ENCODE measurements around the gene POLR2L.

POLR2L gene

GRCh38 chr11:842370-843002 lies at the start of gene POLR2L, which contains the start of gene TSPAN4:
POLR2L (minus strand) TSS chr11:842529; CDS start chr11:842508, 21 bp downstream.
TSPAN4 (plus strand) TSS chr11:842852; CDS start chr11:850305, 7,453 bp downstream.
- ATAC-seq: peak; percentile 70
- peak; percentile 93 for DNase-seq

DNA sequence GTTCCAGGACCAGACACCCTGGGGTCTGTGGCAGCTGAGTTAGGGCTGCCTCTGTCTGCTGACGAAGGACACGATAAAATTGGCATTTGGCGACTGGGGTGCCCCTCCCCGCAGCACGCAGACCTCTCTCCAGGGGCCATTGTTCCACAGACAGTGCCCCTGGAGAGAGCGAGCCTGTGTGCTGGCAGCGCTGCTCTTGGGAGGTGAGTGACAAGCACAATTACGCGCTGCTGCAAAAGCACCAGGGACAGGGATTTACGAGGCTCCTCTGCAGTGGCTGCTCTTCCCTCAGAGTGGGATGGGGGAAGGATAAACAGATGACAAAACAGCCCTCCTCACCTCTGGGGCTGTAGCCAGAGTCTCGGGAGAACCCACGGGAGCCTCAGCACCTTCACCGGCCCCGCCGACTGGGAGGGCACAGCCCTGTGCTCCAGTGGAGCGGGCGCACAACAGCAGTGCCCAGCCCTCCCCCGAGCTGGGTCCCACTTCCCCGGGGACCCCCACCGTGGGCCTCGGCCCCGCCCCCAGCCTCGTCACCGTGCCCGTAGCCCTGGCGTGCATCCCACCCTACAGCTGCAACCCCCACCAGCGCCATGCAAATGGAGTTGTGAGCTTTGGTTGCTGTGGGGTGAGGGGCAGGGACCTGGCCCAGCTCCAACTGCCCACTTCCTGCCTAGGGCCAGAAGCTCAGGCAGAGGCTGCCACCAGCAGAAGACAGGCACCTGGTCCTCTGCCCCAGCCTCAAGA lies 48.6 kb upstream of the POLR2L start:
- DNase-seq: no peak
- no peak for ATAC-seq

DNA sequence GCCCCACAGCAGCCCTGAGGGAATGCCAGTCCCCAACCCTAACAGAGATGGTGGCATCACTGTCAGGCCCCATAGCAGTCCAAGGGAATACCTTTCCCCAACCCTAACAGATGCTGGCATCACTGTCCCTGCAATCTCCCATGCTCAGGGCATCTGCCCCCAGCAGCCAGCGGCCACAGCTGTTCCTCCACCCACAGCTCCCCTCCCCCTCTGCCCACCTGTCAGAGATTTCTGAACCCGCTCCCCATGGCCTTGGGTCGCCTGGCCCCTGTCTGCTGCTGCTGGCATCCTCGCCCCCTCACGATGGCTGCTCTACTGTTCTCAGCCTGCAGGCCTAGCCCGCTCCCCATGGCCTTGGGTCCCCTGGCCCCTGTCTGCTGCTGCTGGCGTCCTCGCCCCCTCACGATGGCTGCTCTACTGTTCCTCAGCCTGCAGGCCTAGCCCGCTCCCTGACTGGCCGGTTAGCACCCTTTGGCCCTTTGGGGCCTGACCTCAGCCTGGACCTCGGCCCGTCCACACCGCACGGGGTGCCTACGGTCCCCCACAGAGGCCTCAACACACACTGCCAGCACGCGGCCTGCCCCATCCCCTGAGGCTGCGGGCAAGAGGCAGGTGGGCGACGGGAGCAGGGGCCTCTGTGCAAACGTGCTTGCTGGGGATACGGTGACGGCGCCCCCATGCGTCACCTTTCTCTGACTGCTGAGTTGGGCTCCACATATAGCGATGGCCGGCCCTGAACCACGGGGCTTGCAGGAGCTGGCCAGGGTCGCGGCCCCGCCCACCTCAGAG lies 47.6 kb upstream of the POLR2L start:
- no peak for DNase-seq
- no peak for ATAC-seq

GRCh38 chr11:889257-889656 lies 46.9 kb upstream of the POLR2L start:
- no peak for ATAC-seq
- DNase-seq: no peak

DNA sequence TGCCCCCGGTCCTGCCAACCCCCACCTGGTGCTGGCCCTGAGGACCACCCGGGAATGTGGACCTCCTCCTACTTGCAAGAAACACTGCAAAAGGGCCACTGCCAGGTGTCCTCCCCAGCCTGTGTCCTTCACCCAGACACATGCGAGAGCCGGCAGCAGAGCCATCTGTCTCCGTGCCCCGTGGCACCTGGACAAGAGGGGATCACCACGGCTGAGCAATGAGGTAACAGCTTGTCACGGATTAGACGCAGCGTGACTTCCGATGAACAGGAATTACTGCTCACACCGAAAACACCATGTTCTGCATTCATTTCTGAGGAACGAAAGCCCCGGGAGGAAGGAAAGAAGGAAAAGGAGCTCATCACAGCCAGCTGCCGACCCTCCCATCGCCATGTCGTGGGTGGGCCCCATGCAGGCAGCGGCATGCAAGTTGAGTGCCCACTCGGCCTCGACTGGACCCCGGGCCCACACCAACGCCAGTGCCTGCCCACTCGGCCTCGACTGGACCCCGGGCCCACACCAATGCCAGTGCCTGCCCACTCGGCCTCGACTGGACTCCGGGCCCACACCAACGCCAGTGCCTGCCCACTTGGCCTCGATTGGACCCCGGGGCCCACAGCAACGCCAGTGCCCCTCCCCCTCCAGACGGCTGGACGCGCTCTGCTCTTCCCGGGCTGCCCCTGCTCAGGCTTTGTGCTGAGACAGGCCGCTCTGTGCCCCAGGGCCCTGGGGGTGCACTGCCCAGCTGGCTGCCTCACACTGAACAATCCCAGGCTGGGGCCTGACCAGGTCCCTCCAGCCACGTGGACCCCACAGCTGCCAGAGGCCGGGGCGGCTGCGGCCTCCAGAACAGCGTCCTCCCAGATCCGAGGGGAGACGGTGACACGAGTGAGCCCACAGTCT lies 46.2 kb upstream of the POLR2L start:
- DNase-seq (no peak), ATAC-seq (no peak)

GRCh38 chr11:887589-887988 lies 45.3 kb upstream of the POLR2L start:
- DNase-seq (no peak), ATAC-seq (no peak)

- no peak for ATAC-seq
- no peak for DNase-seq
These were observed 44.2 kb upstream of the POLR2L start for GRCh38 chr11:886568-886967.

DNA sequence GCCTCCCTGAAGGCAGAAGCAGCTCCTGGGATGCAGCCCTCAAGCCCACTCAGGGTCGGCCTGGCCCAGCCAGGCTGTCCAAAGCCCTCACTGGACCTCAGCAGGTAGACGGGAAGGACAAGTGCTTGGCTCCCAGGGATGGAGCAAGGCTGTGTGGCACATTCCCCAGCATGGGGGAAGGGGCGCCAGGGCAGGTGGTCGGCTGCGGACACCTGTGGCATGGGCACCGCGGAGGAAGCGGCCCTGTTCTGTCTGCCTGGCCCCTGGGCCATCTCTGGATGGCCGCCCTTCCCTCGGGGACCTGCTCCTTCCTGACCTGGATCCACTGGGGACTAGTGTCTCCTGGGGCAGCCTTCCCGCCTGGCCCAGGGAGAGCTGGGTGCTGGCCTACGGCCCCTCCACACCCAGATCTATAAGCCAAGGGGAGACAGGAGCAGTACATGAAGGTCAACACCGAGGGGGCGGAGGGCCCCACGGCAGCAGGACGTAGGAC lies 42.3 kb upstream of the POLR2L start:
- DNase-seq (no peak), ATAC-seq (no peak)

DNA sequence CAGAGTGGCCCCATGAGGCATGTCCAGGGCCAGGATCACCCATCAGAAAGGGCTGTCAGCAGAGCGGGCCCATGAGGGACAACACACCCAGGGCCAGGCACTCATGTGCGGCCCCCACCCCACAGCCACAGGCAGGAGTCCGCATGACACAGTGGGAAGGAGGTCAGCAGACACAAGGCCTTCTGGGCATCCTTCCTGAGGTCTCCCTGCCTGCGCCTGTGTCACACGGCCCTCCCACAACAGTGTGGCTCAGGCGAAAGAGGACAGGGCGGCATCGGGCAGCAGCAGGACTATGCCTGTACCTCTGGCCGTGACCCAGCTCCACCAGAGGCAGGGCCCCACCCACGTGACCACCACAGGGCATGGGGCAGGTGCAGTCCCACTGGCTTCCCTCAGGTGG lies 41.2 kb upstream of the POLR2L start:
- DNase-seq (no peak), ATAC-seq (no peak)

DNA sequence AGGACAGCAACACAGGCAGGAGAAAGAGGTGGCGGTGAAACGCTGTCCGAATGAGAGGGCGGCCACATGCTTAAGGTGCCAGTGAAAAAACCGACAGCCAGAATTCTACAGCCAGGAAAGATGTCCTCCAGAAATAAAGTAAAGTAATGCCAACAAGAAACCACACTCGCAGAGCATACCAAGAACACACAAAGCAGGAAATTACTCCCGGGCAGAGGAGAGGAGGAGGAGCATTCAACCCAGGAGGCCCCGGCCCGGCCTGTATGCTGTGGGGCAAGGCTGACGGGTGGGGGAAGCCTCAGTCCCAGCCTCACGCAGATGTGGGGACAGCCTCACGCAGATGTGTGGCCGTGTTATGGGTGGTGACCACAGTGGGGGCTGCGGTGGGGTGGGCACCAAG lies 40.3 kb upstream of the POLR2L start:
- ATAC-seq: no peak
- no peak for DNase-seq

DNA sequence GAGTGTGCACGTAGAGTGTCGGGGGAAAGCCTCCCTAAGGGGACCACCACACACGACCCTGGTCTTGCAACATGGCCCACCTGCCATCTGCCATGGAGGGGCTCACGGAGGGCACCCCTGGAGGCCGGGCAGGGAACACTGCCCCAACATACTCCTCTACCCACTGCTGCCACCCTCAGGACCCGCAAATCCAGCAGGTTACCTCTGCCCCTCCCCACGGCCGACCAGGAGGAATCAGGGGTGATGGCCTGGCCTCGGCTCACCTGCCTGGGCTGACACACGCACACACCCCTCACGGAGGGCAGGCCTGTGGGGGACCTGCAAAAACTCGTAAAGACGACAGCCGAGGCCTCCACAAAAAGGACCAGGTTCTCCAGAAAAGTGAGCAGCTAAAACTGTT lies 38.1 kb upstream of the POLR2L start:
- DNase-seq (no peak), ATAC-seq (no peak)

- DNase-seq (peak; percentile 37), ATAC-seq (peak; percentile 26)
These were observed 35.2 kb upstream of the POLR2L start for GRCh38 chr11:877565-877964.

- DNase-seq: no peak
- no peak for ATAC-seq
These were observed 34.2 kb upstream of the POLR2L start for GRCh38 chr11:876545-876944.

- ATAC-seq (no peak), DNase-seq (no peak)
These were observed 33.5 kb upstream of the POLR2L start for GRCh38 chr11:875769-876301.

DNA sequence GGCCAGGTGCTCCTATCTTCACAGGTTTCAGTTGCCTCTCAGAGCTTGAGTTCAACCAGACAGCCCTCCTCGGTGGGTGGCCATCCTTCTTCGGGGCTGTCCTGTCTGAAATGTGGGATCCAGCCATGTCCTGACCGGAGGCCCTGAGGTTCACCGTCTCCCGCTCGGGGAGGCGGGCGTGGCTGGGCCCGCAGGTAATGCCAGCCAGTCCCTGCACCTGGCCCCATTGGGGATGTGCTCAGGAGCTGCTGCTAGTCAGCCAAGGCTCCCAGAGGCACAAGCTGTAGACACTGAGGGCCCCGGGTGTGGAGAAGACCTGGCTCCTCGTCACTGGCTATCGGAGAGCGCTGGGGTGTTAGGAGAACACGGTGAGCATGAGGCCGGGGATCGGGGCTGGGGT lies 32.9 kb upstream of the POLR2L start:
- no peak for ATAC-seq

GRCh38 chr11:873706-874105 lies 31.4 kb upstream of the POLR2L start:
- no peak for ATAC-seq
- no peak for DNase-seq

More for the DNA sequence above, 32.9 kb upstream of the POLR2L start:
- no peak for DNase-seq

DNA sequence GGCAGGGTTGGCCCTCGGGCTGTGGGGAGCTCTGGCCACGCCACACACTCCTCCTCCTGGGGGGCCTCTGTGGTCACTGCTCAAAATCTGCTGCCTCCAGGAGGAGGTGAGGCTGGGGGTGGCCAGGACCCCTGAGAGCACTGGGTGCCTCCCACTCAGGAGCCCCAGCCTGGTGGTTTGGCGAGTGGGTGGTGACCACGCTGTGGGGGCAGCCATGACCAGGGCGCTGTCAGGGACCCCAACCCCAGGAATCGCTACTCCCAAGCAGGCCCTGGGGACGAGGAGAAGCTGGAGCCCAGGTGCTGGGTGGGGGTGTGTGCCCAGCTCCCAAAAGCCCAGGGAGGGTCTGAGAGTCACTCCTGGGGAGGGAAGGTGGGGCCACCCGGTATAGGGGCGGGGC lies 30.5 kb upstream of the POLR2L start:
- ATAC-seq: no peak
- DNase-seq: no peak

DNA sequence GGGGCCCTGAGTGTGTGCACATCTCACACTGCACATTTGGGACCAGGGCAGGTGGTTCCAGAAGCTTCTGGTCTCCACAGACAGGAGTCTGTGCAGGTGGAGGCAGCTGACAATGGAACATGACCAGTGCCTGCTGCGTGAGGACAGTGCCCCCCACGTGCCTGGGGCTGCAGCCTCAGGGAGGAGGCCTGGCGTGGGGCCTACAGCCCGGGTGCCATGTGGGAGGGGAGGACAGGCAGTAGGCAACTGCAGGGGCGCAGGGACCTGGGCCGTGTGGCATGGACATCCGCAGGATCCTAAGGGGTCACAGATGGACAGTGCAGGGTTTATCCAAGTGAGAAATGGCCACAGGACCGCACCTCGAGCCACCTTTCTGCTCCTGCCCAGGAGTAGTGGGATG lies 29.1 kb upstream of the POLR2L start:
- ATAC-seq (no peak), DNase-seq (no peak)

- DNase-seq: no peak
- ATAC-seq: no peak
These were observed 28.1 kb upstream of the POLR2L start for GRCh38 chr11:870418-870817.

- no peak for DNase-seq
- no peak for ATAC-seq
These were observed 27.7 kb upstream of the POLR2L start for GRCh38 chr11:870127-870413.

DNA sequence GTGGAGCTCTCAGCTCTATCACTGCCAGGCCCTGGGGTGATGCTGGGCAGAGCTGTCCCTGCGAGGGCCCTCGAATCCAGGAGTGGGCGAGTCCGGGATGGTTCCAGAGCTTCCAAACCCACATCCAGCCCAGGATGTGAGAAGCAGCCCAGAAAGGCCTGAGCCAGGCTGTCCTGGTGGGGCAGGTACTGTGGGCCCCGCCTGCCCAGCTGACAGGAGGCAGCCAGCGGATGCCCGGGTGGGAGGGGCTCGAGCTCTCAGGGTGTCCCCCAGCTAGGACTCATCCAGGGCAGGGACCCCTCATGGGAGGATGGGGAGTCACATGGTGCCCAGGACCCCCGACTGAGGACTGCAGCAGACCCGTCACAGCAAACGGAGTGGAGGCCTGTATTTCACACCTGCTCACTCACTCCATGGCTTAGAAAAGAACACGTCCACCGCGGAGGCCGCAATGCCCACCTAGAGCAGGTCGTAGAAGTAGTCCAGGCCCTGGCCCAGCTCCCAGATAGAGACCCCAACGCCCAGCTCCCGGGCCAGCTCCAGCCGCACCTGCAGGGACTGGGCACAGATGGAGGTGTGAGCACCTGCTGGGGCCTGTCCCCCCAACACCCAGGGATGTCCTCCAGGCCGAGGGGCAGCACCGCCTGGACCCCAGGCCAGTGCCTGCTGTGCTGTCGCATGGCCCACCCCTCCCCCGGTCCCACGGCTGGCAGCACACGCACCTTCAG lies 27.2 kb upstream of the POLR2L start:
- DNase-seq (no peak), ATAC-seq (no peak)

Data from stimulated activated naive CD8-positive, alpha-beta T cell treated with anti-CD3 and anti-CD28 coated beads, Interleukin-15, Interleukin-2, amounts not matched to agents 100 U/mL and 50 U/mL, for 24 hours (primary cell).